ENCODE measurements around the gene SPIRE2.

DNA sequence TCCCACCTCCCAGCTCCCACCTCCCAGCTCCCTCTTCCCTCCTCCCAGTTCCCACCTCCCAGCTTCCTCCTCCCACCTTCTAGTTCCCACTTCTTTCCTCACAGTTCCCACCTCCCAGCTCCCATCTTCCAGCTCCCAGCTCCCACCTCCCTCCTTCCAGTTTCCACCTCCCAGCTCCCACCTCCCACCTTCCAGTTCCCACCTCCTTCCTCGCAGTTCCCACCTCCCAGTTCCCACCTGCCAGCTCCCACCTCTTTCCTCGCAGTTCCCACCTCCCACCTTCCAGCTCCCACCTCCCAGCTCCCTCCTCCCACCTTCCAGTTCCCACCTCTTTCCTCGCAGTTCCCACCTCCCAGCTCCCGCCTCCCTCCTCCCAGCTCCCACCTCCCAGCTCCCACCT, 80.0 kb downstream of the SPIRE2 start:
- TF ChIP-seq, protein P1, sequence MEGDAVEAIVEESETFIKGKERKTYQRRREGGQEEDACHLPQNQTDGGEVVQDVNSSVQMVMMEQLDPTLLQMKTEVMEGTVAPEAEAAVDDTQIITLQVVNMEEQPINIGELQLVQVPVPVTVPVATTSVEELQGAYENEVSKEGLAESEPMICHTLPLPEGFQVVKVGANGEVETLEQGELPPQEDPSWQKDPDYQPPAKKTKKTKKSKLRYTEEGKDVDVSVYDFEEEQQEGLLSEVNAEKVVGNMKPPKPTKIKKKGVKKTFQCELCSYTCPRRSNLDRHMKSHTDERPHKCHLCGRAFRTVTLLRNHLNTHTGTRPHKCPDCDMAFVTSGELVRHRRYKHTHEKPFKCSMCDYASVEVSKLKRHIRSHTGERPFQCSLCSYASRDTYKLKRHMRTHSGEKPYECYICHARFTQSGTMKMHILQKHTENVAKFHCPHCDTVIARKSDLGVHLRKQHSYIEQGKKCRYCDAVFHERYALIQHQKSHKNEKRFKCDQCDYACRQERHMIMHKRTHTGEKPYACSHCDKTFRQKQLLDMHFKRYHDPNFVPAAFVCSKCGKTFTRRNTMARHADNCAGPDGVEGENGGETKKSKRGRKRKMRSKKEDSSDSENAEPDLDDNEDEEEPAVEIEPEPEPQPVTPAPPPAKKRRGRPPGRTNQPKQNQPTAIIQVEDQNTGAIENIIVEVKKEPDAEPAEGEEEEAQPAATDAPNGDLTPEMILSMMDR (IDR thresholded peaks at IDR 0.05) = no peak
- no peak for TF ChIP-seq POLR2A (IDR thresholded peaks at IDR 0.05)
